Left ventricle myocardium inferior (tissue), 1 donor: Measurements from ENCODE around the gene REV3L. TPM values are rescaled to one million over a fixed set of nuclear protein-coding genes. Genes with fewer than 3 reads are reported as not detected.

Experiments used
- DNase-seq: peaks from one replicate; pipeline ENCODE4 v3.0.0-alpha.2; 2020
- H3K27ac ChIP-seq: fragments of 200-600 bp; replicated peaks from 2 replicates; pipeline ENCODE4 v1.8.0; 2021
- H3K27me3 ChIP-seq: fragments of 200-600 bp; 2 replicates; pipeline ENCODE4 v1.8.0; 2021; ENCODE audit warnings: low read depth
- H3K36me3 ChIP-seq: fragments of 200-600 bp; 2 replicates; pipeline ENCODE4 v1.8.0; 2021
- H3K4me1 ChIP-seq: fragments of 200-600 bp; 2 replicates; pipeline ENCODE4 v1.8.0; 2021
- H3K4me3 ChIP-seq: fragments of 200-600 bp; 2 replicates; pipeline ENCODE4 v1.8.0; 2021; ENCODE audit warnings: mild to moderate bottlenecking, moderate library complexity
- H3K9me3 ChIP-seq: fragments of 200-600 bp; replicated peaks from 2 replicates; pipeline ENCODE4 v1.8.0; 2021
- CTCF ChIP-seq: fragments of 200-600 bp; IDR thresholded peaks from 2 replicates; pipeline ENCODE4 v1.8.0; 2021; ENCODE audit warnings: antibody characterized with exemption, mild to moderate bottlenecking, borderline replicate concordance
- intact Hi-C: fragments of 100-400 bp; cut with micrococcal nuclease; formaldehyde crosslinking; loops from one replicate; pipeline ENCODE4 v1.11.0; 2022
- total RNA-seq: library from RNA; stranded (reverse); fragmentation: NEBNext Ultra II Directional; extraction: Animal tissue kit (Norgen Biotek cat#: 25700); gene quantifications from one replicate; pipeline ENCODE4 v1.2.1, GENCODE V29; 2021
- donor health status: DM: no; HTN: yes; CAD: no; lungs with severe emphysema.

Gene REV3L
- total RNA-seq, 1 donor from 2014 or later, result 12.5 TPM

DNA sequence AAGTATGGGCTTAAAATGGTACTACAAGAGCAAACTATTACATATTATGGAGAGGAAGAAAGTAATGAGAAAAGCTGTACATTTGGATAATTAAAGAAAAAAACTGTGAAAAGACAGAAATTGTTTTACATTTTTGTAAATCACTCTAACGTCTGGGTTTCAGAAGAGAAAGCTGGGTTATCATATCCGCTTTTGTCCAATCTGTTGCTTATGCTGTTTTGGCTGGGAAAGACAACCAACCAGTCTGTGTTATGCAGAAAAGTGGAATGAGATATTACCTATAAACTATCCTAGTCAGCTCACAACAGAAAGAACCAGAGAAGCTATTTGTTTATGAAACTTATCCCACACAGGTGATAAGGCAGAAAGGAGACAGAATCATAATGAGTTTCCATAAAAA is 32.4 kb downstream of the REV3L start:
- H3K27ac ChIP-seq, result no peak overlapping the region
- H3K9me3 ChIP-seq, result no peaks in the 10 kb centered on the region
- intact Hi-C loops, result no loop called here
- H3K4me3 ChIP-seq, result no peak overlapping the region
- H3K27me3 ChIP-seq, result no peaks in the 10 kb centered on the region
- peaks cover 27% of the 10 kb centered on the region for H3K4me1 ChIP-seq
- DNase-seq, result no peak
- H3K36me3 ChIP-seq, result no peaks in the 10 kb centered on the region
- no peak for TF ChIP-seq CTCF

DNA sequence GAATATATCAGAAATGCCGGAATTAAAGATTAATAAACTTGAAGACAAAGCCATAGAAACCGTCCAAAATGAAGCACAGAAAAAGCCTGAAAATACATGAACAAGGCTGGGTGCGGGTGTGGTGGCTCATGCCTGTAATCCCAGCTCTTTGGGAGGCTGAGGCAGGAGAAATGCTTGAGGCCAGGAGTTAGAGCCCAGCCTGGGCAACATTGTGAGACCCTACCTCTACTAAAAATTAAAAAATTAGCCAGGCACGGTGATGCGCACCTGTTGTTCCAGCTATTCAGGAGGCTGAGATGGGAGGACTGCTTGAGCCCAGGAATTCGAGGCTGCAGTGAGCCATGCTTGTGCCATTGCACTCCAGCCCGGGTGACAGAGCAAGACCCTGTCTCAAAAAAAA is 32.9 kb downstream of the REV3L start:
- Histone ChIP-seq H3K4me1 (peaks cover 26% of the 10 kb centered on the region), H3K4me3 (no peak overlapping the region), H3K36me3 (no peaks in the 10 kb centered on the region), H3K27me3 (no peaks in the 10 kb centered on the region), H3K9me3 (no peaks in the 10 kb centered on the region), H3K27ac (no peak overlapping the region)
- DNase-seq, result no peak
- no peak for TF ChIP-seq CTCF
- intact Hi-C loops, result no loop called here

DNA sequence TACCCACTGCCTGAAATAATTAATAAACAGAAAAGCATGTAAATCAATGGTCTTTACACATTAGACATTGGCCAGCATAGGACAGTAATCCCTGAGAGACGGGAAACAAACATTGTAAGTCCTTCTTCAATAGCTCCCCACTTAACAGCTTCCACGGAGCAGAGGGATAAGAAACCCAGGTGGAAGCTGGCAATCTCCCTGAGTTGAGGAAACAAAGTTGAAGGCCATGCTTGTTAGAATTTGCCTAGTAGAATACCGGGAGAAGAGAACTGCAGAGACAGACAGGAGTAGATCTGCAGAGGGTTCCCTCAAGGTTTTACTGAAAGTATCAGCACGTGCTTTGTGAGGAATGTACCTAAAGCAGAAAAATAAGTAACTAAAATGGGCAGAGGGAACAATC is 33.9 kb downstream of the REV3L start:
- H3K4me1 ChIP-seq, result peaks cover 26% of the 10 kb centered on the region

DNA sequence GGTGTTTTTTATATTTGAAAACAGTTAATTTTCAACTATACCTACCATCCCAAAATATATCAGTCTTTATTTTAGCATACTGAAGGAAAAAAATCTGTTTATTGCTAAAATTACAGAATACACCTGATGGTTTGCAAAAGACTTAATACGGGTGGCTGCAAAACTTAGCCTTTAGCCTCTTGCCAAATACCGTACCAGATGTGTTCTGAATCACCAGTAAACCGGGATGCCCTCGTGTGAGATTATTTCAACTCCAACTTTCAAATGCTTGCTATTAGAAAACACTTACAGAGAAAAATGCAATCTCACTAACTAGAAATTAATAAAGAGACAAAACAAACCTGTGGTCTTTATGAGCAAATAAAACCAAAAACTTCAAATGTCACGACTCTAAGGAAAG is 36.0 kb downstream of the REV3L start:
- intact Hi-C loops, result no loop called here
- no peak for TF ChIP-seq CTCF
- Histone ChIP-seq H3K4me1 (peaks cover 29% of the 10 kb centered on the region), H3K4me3 (no peak overlapping the region), H3K27ac (no peak overlapping the region), H3K9me3 (no peaks in the 10 kb centered on the region), H3K36me3 (no peaks in the 10 kb centered on the region), H3K27me3 (no peaks in the 10 kb centered on the region)
- no peak for DNase-seq

More for the DNA sequence above, 33.9 kb downstream of the REV3L start:
- intact Hi-C loops, result no loop called here
- no peaks in the 10 kb centered on the region for H3K36me3 ChIP-seq
- no peaks in the 10 kb centered on the region for H3K9me3 ChIP-seq
- no peaks in the 10 kb centered on the region for H3K27me3 ChIP-seq
- TF ChIP-seq CTCF, result no peak
- DNase-seq, result no peak
- no peak overlapping the region for H3K4me3 ChIP-seq
- no peak overlapping the region for H3K27ac ChIP-seq

- Histone ChIP-seq H3K36me3 (no peaks in the 10 kb centered on the region), H3K4me3 (no peak overlapping the region), H3K27ac (no peak overlapping the region), H3K9me3 (no peaks in the 10 kb centered on the region), H3K27me3 (no peaks in the 10 kb centered on the region), H3K4me1 (peaks cover 30% of the 10 kb centered on the region)
- intact Hi-C loops, result no loop called here
- no peak for DNase-seq
- TF ChIP-seq CTCF, result no peak
These were observed 37.2 kb downstream of the REV3L start for GRCh38 chr6:111445861-111446267.

- Histone ChIP-seq H3K27me3 (no peaks in the 10 kb centered on the region), H3K36me3 (no peaks in the 10 kb centered on the region), H3K27ac (no peak overlapping the region), H3K9me3 (no peaks in the 10 kb centered on the region), H3K4me1 (peaks cover 21% of the 10 kb centered on the region), H3K4me3 (no peak overlapping the region)
- DNase-seq, result no peak
- no peak for TF ChIP-seq CTCF
- intact Hi-C loops, result no loop called here
These were observed 38.2 kb downstream of the REV3L start for GRCh38 chr6:111444794-111445193.
